NB4 (cell line): ENCODE data around the gene GSK3B.

Experiments used
- CTCF ChIP-seq: IDR thresholded peaks from one replicate; pipeline ENCODE4 v1.5.1; 2012; ENCODE audit warnings: low read depth, low read length
- MYC ChIP-seq: IDR thresholded peaks from 2 replicates; pipeline ENCODE4 v1.6.1; 2011; ENCODE audit warnings: low read depth, low read length
- POLR2A ChIP-seq: IDR thresholded peaks from 2 replicates; pipeline ENCODE4 v1.6.1; 2011; ENCODE audit warnings: mild to moderate bottlenecking; ENCODE audit not compliant: insufficient read length; ENCODE audit errors: extremely low read depth

GRCh38 chr3:120013481-120013880, 80.8 kb downstream of the GSK3B start:
- TF ChIP-seq CTCF (no peak), POLR2A (no peak), MYC (no peak)
